Measurements from ENCODE around the gene UBQLN3.

DNA sequence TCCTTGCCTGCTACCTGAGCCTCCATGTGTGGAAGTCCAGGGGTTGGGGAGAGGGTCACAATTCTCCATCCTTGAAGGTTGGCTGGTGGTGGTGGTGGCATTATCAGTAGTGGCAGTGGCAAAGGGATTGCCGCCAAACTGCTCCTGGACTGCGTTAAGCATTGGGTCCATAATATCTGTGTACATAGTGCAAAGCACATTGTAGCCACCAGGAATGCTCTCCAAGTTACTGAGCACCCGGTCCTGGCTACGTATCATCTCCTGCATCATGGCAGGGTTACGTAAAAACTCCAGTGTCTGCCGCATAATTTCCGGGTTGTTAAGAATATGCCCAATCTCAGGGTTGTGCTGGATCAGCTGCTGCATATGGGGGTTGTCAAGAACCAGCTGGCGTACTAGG lies 1.2 kb downstream of the UBQLN3 start:
- no peak for TF ChIP-seq POLR2A (IDR thresholded peaks at IDR 0.05)
- TF ChIP-seq, protein P1, sequence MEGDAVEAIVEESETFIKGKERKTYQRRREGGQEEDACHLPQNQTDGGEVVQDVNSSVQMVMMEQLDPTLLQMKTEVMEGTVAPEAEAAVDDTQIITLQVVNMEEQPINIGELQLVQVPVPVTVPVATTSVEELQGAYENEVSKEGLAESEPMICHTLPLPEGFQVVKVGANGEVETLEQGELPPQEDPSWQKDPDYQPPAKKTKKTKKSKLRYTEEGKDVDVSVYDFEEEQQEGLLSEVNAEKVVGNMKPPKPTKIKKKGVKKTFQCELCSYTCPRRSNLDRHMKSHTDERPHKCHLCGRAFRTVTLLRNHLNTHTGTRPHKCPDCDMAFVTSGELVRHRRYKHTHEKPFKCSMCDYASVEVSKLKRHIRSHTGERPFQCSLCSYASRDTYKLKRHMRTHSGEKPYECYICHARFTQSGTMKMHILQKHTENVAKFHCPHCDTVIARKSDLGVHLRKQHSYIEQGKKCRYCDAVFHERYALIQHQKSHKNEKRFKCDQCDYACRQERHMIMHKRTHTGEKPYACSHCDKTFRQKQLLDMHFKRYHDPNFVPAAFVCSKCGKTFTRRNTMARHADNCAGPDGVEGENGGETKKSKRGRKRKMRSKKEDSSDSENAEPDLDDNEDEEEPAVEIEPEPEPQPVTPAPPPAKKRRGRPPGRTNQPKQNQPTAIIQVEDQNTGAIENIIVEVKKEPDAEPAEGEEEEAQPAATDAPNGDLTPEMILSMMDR (IDR thresholded peaks at IDR 0.05), result no peak
